OCI-M2 (cell line): ENCODE results near the gene CCS.
A peak's percentile ranks its signal among the peaks of the same experiment; 100 is the strongest.
"Not testable (repeated sequence)": the region's sequence is repeated elsewhere in the genome, so short reads cannot be mapped to it uniquely, and the experiment has no call there.

Experiments used
- DNase-seq: peaks from one replicate; lab custom pipeline; 2025; ENCODE audit not compliant: unreplicated experiment; lab: John Stamatoyannopoulos, UW

CCS gene, protein sequence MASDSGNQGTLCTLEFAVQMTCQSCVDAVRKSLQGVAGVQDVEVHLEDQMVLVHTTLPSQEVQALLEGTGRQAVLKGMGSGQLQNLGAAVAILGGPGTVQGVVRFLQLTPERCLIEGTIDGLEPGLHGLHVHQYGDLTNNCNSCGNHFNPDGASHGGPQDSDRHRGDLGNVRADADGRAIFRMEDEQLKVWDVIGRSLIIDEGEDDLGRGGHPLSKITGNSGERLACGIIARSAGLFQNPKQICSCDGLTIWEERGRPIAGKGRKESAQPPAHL

DNA sequence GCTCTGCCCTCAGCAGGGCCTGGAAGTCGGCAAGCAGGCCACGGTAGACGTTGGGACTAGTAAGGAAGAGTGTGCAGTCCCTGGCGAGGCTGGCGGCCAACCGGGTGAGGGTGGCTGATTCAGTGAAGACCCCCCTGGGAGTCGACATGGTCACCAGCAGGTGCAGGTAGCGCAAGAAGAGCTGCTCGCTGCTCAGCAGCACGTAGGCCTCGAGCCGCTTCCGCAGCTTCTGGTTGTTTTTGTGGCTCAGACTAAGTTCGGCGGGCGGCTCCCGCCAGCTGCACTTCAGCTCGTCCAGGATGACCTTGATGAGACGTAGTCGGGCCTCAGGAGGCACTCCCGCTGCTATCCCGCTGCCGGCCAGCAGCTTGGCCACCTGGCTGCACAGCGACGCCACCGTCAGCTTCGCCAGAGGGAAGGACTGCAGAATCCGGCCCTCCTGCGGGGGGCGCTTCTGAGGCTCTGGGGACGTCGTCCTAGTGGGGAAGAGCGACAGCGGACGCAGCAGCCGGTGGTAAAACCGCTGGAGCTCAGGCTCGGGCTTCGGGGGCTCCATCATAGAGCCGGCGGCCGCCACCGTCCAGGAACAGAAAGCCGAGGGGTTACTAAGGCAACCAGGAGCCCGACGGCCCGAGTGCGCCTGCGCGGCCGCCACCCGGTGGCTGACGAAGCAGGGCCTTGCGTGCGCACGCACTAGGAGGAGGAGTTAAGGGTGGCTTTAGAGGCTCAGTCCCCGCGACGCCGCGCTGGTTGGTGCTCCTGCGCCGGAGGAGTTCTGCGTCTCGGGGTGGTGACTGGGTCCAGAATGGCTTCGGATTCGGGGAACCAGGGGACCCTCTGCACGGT lies at the start of gene CCS, which contains the start of gene CCDC87:
Gene CCS (plus strand): TSS at position 729 of the 846 bp plus-strand sequence. CDS start 77 bp downstream, at position 806.
Gene CCDC87 (minus strand): TSS at position 607 of the 846 bp plus-strand sequence. CDS start 48 bp downstream, at position 559.
- DNase-seq: peak; percentile 57

DNA sequence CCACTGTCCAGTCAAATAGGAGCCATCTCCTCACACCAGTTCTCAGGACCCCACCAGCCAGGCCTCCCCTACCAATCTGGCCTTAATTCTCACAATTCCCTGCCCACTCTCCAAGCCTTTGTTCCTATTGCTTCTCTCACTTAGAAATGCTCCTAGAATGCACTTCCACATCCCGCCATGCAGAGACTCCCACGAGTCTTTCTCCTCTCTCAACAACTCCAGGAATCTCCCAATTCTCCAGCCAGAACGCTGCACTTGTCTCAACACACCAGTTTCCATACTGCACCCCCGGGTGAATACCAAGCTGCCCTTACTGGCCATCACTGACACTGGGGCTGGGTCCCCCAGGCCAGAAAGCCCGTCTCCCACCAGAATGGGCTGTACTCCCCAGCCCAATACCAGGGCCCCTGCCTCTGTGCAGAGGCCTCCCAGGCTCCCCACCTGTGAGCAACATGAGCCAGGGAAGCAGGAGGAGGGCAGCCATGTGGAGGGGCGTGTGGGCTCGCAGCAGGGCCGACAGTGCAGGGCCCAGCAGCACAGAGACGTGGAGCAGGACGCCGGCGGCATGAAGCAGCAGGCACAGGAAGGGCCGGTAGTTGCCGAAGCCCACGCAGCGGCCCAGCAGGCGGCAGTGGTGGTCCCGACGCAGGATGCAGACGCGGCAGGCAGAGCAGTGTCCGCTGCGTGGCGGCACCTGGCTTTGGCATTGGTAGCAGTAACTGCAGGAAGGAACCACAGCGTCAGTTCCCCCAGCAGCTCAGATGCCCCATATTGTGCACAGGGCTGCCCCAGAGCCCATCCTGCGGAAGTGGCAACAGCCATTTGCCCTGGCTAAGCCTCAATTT lies 49.5 kb upstream of the CCS start:
- no peak for DNase-seq

DNA sequence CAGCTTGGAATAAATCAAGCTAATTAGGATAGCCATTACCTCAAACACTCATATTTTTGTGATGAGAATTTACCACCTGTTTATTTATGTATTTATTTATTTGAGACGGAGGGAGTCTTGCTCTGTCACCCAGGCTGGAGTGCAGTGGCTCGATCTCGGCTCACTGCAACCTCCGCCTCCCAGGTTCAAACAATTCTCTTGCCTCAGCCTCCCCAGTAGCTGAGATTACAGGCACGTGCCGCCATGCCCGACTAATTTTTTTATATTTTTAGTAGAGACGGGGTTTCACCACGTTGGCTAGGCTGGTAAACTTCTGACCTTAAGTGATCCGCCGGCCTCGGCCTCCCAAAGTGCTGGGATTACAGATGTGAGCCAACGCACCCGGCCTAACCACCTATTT lies 48.0 kb upstream of the CCS start:
- not testable (repeated sequence) for DNase-seq

DNA sequence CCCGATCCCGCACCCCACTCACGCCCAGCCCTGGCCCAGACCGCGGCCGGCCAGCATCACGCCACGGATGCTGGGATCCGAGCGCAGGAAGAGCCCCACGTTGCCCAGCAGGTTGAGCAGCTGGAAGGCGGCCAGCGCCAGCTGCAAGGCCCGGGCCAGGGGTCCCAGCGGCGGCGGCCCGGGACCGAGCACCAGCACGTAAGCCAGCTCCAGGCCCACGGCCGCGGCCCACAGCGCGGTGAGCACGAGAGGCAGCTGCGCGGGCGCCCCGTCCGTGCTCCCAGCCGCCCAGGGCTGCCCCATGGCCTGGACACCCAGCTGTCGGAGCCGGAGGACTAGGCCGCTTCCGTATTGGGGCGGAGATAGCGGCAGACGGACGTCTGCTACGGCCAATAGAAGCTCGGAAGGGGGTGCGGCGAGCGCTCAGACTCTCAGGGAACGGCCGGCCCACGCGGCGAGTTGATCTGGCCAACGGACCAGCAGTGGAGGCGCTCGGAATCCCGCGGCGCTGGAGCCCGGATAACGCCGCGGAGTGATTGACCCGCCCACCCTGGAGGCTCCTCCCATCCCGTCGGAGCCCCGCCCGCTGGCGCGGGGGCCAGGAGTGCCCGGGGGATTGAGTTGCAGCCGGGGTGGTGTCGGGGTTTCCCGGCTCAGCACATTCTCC lies 47.2 kb upstream of the CCS start, which contains the start of gene ZDHHC24:
Gene ZDHHC24 (minus strand): TSS at position 348 of the 667 bp plus-strand sequence. CDS start 45 bp downstream, at position 303.
- DNase-seq: peak; percentile 79

DNA sequence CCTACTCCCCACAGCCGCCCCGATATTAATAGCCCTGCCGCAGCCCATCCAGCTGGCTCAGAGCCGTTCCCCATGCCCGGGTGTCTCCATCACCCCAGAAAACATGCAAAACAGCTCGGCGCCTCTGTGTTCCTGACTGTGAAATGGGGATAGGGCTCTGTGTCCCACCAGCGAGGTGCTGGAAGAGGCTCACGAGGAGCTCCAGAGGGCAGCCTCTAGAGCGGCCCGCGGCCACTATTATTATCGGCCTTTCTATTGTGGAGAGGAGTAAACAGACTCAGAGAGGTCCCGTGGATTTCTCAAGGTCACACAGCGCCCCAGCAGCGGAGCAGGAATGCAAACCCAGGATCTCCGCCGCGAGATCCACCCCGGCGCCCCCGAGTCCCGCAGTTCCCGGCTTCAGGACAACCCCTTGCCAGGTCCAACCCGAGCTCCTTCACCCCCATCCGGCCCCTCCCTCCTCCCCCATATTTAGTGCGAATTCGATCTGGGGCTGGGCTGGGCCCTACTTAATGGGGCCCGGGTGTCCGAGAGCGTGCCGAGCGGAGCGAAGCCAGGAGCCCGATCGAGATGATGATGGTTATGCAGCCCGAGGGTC lies 46.5 kb upstream of the CCS start, which contains the start of gene ACTN3:
Gene ACTN3 (plus strand): TSS at position 536 of the 598 bp plus-strand sequence. CDS start 35 bp downstream, at position 571.
- DNase-seq: no peak

DNA sequence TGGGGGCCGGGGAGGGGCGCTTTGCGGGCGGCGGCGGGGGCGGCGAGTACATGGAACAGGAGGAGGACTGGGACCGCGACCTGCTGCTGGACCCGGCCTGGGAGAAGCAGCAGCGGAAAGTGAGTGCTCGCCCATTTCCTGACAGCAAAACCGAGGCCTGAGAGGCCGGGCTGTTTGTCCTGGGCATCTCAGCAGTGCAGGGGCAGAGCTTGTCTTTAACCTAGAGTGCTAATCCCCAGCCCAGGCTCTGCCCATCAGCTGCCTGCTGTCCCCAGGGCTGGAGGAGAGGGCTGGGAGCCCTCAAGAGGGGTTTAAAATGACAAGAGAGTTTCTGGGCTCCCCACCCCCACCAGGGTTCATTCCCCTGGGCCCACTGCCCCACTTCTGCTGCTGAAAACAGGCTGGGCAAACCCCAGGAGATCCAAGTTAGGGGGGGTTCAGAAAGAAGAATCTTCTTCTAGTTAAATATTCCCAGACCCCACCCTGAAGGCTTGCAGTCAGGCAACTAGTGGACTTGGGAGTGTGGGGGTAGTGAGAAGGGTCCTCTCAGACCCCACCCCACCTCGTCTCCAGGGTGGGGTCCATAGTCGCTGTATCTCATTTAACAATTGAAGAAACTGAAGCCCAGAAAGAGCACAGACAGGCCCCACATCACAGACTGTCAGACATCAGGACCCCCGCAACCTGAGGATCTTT lies 45.9 kb upstream of the CCS start:
- no peak for DNase-seq

DNA sequence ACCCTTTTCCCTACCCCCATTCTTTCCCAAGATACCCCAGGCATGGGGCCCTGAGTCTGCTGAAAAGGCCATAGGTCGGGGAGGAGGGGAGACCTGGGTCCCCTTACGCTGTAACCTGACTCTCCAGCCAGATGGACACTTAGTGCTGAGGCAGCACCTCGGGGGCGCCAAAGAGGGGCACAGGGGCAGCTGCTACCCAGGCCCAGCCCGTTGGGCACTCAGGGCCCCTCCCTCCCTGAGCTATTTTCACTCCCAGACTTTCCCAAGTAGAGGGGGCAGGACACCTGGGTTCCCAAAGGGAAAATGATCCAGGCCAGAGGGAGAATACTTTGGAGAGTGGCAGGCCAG lies 45.3 kb upstream of the CCS start:
- no peak for DNase-seq

DNA sequence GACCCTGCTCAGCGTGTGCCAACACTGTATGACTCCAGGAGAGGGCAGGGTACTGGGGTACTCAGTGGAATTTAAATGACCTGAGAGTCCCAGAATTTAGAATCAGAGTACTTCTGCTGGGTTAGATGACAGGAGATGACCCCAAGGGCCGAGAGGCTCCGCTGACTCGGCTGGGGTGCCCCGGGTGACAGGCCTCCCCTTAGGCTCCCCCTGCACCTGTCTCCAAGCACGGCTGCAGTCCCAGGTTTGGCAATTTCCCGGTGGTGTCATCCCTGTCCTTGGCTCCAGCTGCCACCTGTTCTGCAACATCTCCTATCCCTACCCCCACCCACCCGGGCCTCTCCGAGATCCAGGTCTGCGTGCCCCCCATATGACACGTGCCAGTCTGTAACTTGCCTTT lies 44.9 kb upstream of the CCS start:
- DNase-seq: no peak

DNA sequence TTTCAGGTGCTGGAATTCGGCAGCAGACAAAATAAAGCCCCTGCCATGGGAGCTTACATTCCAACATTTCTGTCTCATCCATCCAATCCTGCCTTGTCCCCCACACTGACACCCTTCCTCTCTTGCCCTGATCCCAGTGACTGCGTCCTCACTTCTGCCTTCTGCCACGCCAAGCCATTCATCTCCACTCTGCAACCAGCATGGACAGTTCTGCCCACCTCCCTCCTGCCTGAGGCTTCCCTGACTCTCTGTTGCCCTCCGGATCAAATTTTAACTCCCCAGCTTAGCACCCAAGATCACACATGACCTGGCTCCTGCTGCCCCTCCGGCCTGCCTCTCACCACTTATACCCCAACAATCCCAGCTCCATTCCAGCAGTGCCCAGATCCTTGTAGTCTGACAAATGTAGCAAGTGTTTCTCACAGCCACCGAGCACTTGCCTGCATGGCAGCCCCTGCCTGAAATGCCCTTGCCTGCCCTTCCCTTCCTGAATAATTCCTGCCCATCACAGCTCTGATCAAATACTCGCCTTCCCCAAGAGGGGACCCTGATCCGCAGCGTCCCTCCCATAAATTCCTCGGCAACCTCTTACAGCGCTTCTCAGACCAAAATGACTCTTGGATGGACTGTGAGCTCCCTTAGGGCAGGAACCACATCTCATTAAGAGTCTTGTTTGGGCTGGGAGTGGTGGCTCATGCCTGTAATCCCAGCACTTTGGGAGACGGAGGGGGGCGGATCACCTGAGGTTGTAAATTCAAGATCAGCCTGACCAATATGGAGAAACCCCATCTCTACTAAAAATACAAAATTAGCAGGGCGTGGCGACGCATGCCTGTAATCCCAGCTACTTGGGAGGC lies 44.0 kb upstream of the CCS start:
- no peak for DNase-seq

DNA sequence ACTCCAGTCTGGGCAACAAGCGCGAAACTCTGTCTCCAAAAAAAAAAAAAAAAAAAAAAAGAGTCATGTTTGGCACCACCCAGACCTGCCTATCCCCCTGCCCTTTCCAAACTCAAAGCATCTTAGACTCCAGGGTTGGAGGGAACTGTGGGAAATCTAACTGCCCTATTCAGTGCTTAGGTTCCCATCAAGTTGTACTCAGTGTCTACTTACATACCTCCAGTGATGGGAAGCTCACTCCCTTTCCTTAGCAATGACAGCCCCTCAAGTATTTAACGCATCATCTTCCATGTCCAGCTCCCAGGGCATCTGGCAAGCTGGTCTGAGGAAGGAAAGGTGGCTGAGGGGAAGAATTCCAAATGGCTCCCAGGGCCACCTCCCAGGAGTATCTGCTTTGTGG lies 43.3 kb upstream of the CCS start:
- no peak for DNase-seq

DNA sequence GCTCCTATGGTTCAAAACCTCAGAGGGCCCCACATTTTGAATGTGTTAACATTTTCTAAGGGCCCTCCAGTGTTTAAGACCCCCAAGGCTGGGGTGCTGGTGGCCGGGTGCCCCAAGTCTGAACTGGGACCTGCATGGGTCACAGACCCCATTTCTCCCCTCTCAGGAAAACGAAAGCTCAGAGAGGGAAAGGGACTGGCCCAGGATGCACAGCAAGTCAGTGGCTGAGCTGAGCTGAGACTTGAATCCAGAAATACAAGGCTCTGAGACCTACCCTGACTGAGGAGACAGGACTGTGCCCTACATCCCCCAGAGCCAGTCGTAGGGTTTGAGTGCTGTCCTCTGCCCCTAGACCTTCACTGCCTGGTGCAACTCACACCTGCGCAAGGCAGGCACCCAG lies 42.1 kb upstream of the CCS start:
- DNase-seq: no peak

DNA sequence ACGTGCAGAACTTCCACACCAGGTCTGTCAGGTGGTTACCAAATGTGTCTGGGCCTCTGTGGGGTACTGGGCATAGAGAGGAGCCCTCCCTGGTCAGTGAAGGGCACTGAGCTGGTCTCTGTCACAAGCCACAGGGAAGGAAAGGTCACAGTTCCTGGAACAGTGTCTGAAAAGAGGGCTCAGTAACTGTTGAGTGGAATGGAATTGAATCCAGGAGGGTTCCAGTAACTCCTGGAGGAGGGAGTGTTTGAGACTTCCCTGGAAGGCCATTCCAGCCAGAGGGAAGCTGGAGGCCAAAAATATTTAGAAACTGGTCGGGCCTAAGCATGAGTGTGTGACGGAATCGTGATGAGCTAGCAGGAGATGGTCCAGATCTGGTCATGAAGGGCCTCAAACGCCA lies 38.4 kb upstream of the CCS start:
- no peak for DNase-seq

DNA sequence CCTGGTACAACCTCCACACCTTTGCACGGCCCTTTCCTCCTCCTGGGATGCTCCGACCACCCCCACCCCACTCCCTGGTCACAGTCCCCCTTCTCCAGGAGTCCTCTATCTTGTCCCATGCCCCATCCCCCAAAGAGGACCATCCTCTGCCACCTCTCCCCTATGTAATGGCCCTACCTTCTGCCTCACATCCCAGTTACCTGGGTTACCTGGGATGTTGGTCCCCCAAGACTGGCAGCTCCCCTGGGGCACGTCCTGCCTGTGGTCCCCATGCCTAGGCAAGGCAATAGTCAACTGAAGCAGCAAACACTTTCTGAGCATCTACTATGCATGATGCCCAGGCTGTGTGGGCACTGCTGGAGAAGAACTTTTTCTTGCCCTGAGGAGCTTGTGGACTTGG lies 37.6 kb upstream of the CCS start:
- DNase-seq: no peak

DNA sequence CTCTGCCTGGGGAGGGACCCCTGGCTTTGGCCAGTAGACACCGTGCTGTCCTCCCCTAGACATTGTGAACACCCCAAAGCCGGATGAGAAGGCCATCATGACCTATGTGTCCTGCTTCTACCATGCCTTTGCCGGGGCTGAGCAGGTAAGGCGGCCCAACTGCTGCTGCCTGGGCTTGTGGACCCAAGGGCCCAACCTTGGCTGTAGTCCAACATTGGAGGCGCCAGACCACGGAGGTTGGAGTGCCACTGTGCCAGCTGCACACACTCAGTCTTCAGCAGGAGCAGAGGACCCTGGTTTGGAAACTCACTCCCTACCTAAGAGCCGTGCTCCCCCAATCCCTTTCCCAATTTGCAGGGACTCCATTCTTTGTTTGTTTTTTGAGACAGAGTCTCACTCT lies 36.9 kb upstream of the CCS start:
- DNase-seq: no peak

DNA sequence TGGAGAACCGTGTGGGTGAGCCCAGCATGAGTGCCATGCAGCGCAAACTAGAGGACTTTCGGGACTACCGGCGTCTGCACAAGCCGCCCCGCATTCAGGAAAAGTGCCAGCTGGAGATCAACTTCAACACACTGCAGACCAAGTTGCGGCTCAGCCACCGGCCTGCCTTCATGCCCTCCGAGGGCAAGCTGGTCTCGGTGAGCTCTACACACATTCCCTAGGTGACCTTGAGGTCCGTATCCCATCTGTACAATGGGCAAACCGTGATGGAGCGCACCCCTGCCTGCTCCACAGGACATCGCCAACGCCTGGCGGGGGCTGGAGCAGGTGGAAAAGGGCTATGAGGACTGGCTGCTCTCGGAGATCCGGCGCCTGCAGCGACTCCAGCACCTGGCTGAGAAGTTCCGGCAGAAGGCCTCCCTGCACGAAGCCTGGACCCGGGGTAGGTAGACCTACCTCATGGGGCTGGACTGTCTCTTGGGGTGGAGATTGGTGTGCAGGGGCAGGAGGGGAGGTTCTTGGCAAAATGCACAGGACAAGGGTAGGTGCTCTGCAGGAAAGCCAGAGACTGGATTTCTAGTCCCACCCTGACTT lies 35.2 kb upstream of the CCS start:
- no peak for DNase-seq

DNA sequence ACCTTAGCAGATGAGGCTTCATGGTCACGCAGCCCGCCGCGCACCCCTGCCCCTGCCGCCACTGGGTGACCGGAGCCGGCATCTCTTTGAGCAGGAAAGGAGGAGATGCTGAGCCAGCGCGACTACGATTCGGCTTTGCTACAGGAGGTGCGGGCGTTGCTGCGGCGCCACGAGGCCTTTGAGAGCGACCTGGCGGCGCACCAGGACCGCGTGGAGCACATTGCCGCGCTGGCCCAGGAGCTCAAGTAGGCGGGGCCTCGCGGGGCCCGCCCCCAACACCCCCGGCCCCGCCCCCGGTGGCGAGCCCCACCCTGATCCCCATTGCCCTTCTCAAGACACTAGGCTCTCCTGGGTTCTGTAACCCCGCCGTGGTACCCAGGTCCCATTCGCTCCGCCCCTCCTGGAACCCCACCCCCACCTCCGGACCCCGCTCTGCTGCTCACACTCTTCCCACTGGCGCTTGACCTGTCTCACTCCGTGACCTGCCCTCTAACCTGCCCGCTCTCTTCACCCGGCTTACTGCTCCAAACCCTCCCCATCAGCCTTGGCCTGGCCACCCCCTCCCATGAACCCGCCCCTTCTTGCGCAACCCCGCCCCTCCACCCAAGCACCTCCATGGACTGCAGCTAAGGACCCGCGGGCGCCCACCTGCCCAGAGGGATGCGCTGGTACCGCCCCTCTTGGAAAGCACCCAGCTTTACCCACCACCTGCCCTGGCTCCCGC lies 33.7 kb upstream of the CCS start:
- DNase-seq: no peak

DNA sequence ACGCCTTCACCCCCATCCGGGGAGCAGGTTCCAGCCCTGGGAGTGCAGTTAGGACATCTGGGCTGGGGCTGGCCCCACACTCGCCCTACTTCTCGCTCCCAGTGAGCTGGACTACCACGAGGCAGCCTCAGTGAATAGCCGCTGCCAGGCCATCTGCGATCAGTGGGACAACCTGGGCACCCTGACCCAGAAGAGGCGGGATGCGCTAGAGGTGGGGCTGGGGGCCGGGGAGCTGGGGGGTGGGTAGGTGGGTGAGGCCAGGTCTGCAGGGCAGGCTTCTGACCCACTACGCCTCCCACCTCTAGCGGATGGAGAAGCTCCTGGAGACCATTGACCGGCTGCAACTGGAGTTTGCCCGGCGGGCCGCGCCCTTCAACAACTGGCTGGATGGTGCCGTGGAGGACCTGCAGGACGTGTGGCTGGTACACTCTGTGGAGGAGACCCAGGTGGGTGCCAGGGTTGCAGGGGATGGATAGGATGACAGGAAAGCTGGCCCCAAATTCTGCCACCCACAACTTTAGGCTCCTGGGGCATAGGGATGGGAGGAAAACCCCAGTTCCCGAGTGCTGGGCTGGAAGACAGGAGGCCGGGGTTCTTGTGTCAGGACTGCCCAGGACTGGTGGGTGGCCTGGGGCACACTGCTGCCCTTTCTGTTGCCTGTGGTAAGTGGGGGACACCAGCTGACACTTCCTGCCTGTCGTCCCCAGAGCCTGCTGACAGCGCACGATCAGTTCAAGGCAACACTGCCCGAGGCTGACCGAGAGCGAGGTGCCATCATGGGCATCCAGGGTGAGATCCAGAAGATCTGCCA lies 32.9 kb upstream of the CCS start:
- DNase-seq: no peak
